ENCODE measurements around the gene ATP11A. TPM values are rescaled to one million over a fixed set of nuclear protein-coding genes. Genes with fewer than 3 reads are reported as not detected.

The ATP11A gene
- total RNA-seq, 4 donors from 2014 or later, result 23.3 to 35.5 (median 31.1) TPM

GRCh38 chr13:112842343-112842856 is 152.6 kb downstream of the ATP11A start:
- WGBS, 2 donors, result 81 to 85% methylated on average over 14 of the region's 14 CpGs
- intact Hi-C loops (cut with DNase I; ENCODE audit: low total_unique reads), result no loop called here
- no peak for DNase-seq (ENCODE audit: low spot score in 2 of 2)
- TF ChIP-seq CTCF (IDR thresholded peaks at IDR 0.05) (no peak), POLR2A (IDR thresholded peaks at IDR 0.05) (no peak)
- no peak overlapping the region for H3K4me3 ChIP-seq (ENCODE audit: low read depth, poor library complexity, severe bottlenecking)

GRCh38 chr13:112842931-112843391 is 153.1 kb downstream of the ATP11A start:
- DNase-seq (ENCODE audit: low spot score in 2 of 2), result no peak
- WGBS, 2 donors, result 97% methylated on average over 31 to 33 of the region's 33 CpGs
- TF ChIP-seq CTCF (IDR thresholded peaks at IDR 0.05), result no peak
- no peak for TF ChIP-seq POLR2A (IDR thresholded peaks at IDR 0.05)
- intact Hi-C loops (cut with DNase I; ENCODE audit: low total_unique reads), result no loop called here
- H3K4me3 ChIP-seq (ENCODE audit: low read depth, poor library complexity, severe bottlenecking), result no peak overlapping the region

GRCh38 chr13:112843392-112844111 is 153.7 kb downstream of the ATP11A start:
- H3K4me3 ChIP-seq (ENCODE audit: low read depth, poor library complexity, severe bottlenecking), result no peak overlapping the region
- intact Hi-C loops (cut with DNase I; ENCODE audit: low total_unique reads), result no loop called here
- TF ChIP-seq POLR2A (IDR thresholded peaks at IDR 0.05), result no peak
- no peak for TF ChIP-seq CTCF (IDR thresholded peaks at IDR 0.05)
- no peak for DNase-seq (ENCODE audit: low spot score in 2 of 2)
- 85 to 88% methylated on average over 28 of the region's 28 CpGs for WGBS, 2 donors

- intact Hi-C loops (cut with DNase I; ENCODE audit: low total_unique reads), result no loop called here
- 90 to 99% methylated on average over 20 to 23 of the region's 23 CpGs for WGBS, 2 donors
- TF ChIP-seq POLR2A (IDR thresholded peaks at IDR 0.05) (no peak), CTCF (IDR thresholded peaks at IDR 0.05) (no peak)
- no peak for DNase-seq (ENCODE audit: low spot score in 2 of 2)
- no peak overlapping the region for H3K4me3 ChIP-seq (ENCODE audit: low read depth, poor library complexity, severe bottlenecking)
Measured at GRCh38 chr13:112844411-112844810, 154.6 kb downstream of the ATP11A start.

- 100% methylated on average over 7 of the region's 10 CpGs for WGBS, 2 donors
- DNase-seq (ENCODE audit: low spot score in 2 of 2), result no peak
- H3K4me3 ChIP-seq (ENCODE audit: low read depth, poor library complexity, severe bottlenecking), result no peak overlapping the region
- intact Hi-C loops (cut with DNase I; ENCODE audit: low total_unique reads), result no loop called here
- TF ChIP-seq POLR2A (IDR thresholded peaks at IDR 0.05) (no peak), CTCF (IDR thresholded peaks at IDR 0.05) (no peak)
Measured at GRCh38 chr13:112844879-112845278, 155.0 kb downstream of the ATP11A start.
